Measurements from ENCODE around the gene ATG14. TPM values are rescaled to one million over a fixed set of nuclear protein-coding genes. Genes with fewer than 3 reads are reported as not detected.

Gene ATG14
- total RNA-seq, 2 donors from 2014 or later: 5.4 to 7.2 TPM

GRCh38 chr14:55399852-55400251 is 11.8 kb downstream of the ATG14 start:
- no peaks in the 10 kb centered on the region for H3K36me3 ChIP-seq
- H3K9ac ChIP-seq (ENCODE audit: low read depth in 2 of 2, low read length in 2 of 2): no peak overlapping the region
- no peak for TF ChIP-seq CTCF (IDR thresholded peaks at IDR 0.05)
- no peak overlapping the region for H3K4me3 ChIP-seq
- H3K4me1 ChIP-seq: no peaks in the 10 kb centered on the region
- no peak overlapping the region for H3K27ac ChIP-seq
- intact Hi-C loops (cut with DNase I): no loop called here
- H3K9me3 ChIP-seq: no peaks in the 10 kb centered on the region
- H3K27me3 ChIP-seq: no peaks in the 10 kb centered on the region
- no peak for DNase-seq

GRCh38 chr14:55399183-55399582 is 12.4 kb downstream of the ATG14 start:
- no peak for TF ChIP-seq CTCF (IDR thresholded peaks at IDR 0.05)
- Histone ChIP-seq H3K9ac (ENCODE audit: low read depth in 2 of 2, low read length in 2 of 2) (no peak overlapping the region), H3K36me3 (no peaks in the 10 kb centered on the region), H3K27ac (no peak overlapping the region), H3K4me1 (no peaks in the 10 kb centered on the region), H3K27me3 (no peaks in the 10 kb centered on the region), H3K9me3 (no peaks in the 10 kb centered on the region), H3K4me3 (no peak overlapping the region)
- DNase-seq: no peak
- intact Hi-C loops (cut with DNase I): no loop called here

- no peak overlapping the region for H3K27ac ChIP-seq
- no peaks in the 10 kb centered on the region for H3K9me3 ChIP-seq
- H3K9ac ChIP-seq (ENCODE audit: low read depth in 2 of 2, low read length in 2 of 2): no peak overlapping the region
- no peaks in the 10 kb centered on the region for H3K36me3 ChIP-seq
- no peak overlapping the region for H3K4me3 ChIP-seq
- H3K27me3 ChIP-seq: no peaks in the 10 kb centered on the region
- no peak for DNase-seq
- H3K4me1 ChIP-seq: no peaks in the 10 kb centered on the region
- intact Hi-C loops (cut with DNase I): no loop called here
- no peak for TF ChIP-seq CTCF (IDR thresholded peaks at IDR 0.05)
Measured at GRCh38 chr14:55398679-55399078, 13.0 kb downstream of the ATG14 start.

GRCh38 chr14:55389330-55389729 is 22.3 kb downstream of the ATG14 start:
- H3K4me1 ChIP-seq: no peaks in the 10 kb centered on the region
- intact Hi-C loops (cut with DNase I): no loop called here
- TF ChIP-seq CTCF (IDR thresholded peaks at IDR 0.05): no peak
- no peak overlapping the region for H3K27ac ChIP-seq
- no peak for DNase-seq
- no peak overlapping the region for H3K4me3 ChIP-seq
- no peak overlapping the region for H3K9ac ChIP-seq (ENCODE audit: low read depth in 2 of 2, low read length in 2 of 2)
- H3K36me3 ChIP-seq: no peaks in the 10 kb centered on the region
- H3K9me3 ChIP-seq: no peaks in the 10 kb centered on the region
- no peaks in the 10 kb centered on the region for H3K27me3 ChIP-seq

GRCh38 chr14:55388160-55388559 is 23.5 kb downstream of the ATG14 start:
- no peak overlapping the region for H3K9ac ChIP-seq (ENCODE audit: low read depth in 2 of 2, low read length in 2 of 2)
- H3K4me3 ChIP-seq: no peak overlapping the region
- H3K9me3 ChIP-seq: no peaks in the 10 kb centered on the region
- H3K27ac ChIP-seq: no peak overlapping the region
- intact Hi-C loops (cut with DNase I): no loop called here
- no peaks in the 10 kb centered on the region for H3K4me1 ChIP-seq
- no peaks in the 10 kb centered on the region for H3K27me3 ChIP-seq
- no peak for TF ChIP-seq CTCF (IDR thresholded peaks at IDR 0.05)
- DNase-seq: no peak
- H3K36me3 ChIP-seq: no peaks in the 10 kb centered on the region

GRCh38 chr14:55387121-55387520 is 24.5 kb downstream of the ATG14 start:
- no peaks in the 10 kb centered on the region for H3K27me3 ChIP-seq
- H3K9ac ChIP-seq (ENCODE audit: low read depth in 2 of 2, low read length in 2 of 2): no peak overlapping the region
- no peak for TF ChIP-seq CTCF (IDR thresholded peaks at IDR 0.05)
- no peaks in the 10 kb centered on the region for H3K4me1 ChIP-seq
- no peaks in the 10 kb centered on the region for H3K36me3 ChIP-seq
- no peak overlapping the region for H3K4me3 ChIP-seq
- intact Hi-C loops (cut with DNase I): no loop called here
- H3K9me3 ChIP-seq: no peaks in the 10 kb centered on the region
- DNase-seq: no peak
- peak overlapping the region; percentile 78 for H3K27ac ChIP-seq

All from colonic mucosa (tissue), 4 donors.